Sigmoid colon (tissue), 4 donors: Measurements from ENCODE around the gene APRT.

ENCODE experiments used
- EP300 ChIP-seq, 4 donors: sonication (generic); formaldehyde crosslinking; IDR thresholded peaks; one replicate each; pipeline ENCODE4 v1.6.1; 2017; ENCODE audit warnings: antibody characterized with exemption in 4 of 4
- POLR2A ChIP-seq, 2 donors: fragments of 450-650 bp; IDR thresholded peaks; one replicate each; pipeline ENCODE4 v1.6.1; 2016; ENCODE audit warnings: antibody characterized with exemption in 2 of 2, mild to moderate bottlenecking in 2 of 2, moderate library complexity in 2 of 2
- POLR2AphosphoS5 ChIP-seq, 4 donors: sonication (generic); formaldehyde crosslinking; IDR thresholded peaks; one replicate each; pipeline ENCODE4 v1.6.1; 2017; ENCODE audit warnings: antibody characterized with exemption in 4 of 4
- TF ChIP-seq, protein P1 (sequence below), 4 experiments: fragments of 450-650 bp in 3 of 4; fragments of 200-600 bp in 1 of 4; IDR thresholded peaks; one replicate each; pipeline ENCODE4 v1.5.1; 2016 to 2019; ENCODE audit warnings: antibody characterized with exemption in 4 of 4, mild to moderate bottlenecking in 3 of 4, moderate library complexity in 2 of 4

DNA sequence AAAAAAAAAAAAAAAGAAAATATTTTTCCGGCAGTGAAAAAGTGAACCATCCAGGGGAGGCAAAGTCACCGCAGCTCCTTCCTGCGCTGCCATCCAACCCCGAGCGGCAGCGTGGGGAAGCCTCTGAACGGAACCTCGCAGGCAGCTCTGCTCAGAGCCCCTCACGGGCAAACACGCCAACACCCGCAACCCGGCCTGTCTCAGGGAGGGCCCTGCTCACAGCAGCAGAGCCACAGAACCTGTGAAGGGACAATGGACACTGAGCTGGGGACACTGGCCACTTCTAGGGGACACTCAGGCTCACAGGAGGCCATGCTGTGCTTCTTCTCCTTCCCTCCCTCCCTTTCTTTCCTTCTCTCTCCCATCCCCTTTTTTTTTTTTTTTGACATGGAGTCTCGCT, 21.4 kb upstream of the APRT start:
- TF ChIP-seq, protein P1, sequence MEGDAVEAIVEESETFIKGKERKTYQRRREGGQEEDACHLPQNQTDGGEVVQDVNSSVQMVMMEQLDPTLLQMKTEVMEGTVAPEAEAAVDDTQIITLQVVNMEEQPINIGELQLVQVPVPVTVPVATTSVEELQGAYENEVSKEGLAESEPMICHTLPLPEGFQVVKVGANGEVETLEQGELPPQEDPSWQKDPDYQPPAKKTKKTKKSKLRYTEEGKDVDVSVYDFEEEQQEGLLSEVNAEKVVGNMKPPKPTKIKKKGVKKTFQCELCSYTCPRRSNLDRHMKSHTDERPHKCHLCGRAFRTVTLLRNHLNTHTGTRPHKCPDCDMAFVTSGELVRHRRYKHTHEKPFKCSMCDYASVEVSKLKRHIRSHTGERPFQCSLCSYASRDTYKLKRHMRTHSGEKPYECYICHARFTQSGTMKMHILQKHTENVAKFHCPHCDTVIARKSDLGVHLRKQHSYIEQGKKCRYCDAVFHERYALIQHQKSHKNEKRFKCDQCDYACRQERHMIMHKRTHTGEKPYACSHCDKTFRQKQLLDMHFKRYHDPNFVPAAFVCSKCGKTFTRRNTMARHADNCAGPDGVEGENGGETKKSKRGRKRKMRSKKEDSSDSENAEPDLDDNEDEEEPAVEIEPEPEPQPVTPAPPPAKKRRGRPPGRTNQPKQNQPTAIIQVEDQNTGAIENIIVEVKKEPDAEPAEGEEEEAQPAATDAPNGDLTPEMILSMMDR (IDR thresholded peaks at IDR 0.05): no peak
- no peak for TF ChIP-seq POLR2A (IDR thresholded peaks at IDR 0.05)
- TF ChIP-seq POLR2AphosphoS5 (IDR thresholded peaks at IDR 0.05): no peak
- no peak for TF ChIP-seq EP300 (IDR thresholded peaks at IDR 0.05)
